Measurements from ENCODE around the gene KIF19. TPM values are rescaled to one million over a fixed set of nuclear protein-coding genes. Genes with fewer than 3 reads are reported as not detected.

KIF19 gene
- polyA plus RNA-seq, 6 donors from 2014 or later: not detected

DNA sequence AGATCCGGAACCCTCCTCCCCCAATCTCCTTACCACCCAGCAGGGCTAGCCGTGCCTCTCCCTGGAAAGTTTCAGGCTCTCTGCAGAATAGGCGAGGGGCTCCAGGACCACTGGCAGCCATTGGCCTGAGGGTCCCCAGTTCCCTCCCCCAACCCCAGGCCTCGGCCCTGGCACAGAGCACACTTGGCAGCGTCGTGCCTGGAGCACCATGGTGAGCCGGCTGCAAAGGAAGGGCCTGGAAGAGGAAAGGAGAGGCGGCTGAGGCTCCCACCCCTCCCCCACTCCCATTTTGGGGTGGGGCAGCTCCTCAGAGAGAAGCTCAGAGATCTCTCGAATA lies 36.0 kb downstream of the KIF19 start:
- DNase-seq (no peak), ATAC-seq (ENCODE audit: low read depth in 2 of 2) (no peak)
- H3K4me3 Mint-ChIP-seq: no peak overlapping the region
- H3K9me3 Mint-ChIP-seq: peaks cover 0 to 2% (median 0%) of the 10 kb centered on the region in 7 donors
- no peaks in the 10 kb centered on the region for H3K36me3 Mint-ChIP-seq
- H3K27me3 Mint-ChIP-seq: peaks cover 31 to 75% (median 63%) of the 10 kb centered on the region in 3 donors
- H3K27ac Mint-ChIP-seq: no peak overlapping the region
- peaks cover 0 to 9% (median 0%) of the 10 kb centered on the region in 3 donors for H3K4me1 Mint-ChIP-seq

DNA sequence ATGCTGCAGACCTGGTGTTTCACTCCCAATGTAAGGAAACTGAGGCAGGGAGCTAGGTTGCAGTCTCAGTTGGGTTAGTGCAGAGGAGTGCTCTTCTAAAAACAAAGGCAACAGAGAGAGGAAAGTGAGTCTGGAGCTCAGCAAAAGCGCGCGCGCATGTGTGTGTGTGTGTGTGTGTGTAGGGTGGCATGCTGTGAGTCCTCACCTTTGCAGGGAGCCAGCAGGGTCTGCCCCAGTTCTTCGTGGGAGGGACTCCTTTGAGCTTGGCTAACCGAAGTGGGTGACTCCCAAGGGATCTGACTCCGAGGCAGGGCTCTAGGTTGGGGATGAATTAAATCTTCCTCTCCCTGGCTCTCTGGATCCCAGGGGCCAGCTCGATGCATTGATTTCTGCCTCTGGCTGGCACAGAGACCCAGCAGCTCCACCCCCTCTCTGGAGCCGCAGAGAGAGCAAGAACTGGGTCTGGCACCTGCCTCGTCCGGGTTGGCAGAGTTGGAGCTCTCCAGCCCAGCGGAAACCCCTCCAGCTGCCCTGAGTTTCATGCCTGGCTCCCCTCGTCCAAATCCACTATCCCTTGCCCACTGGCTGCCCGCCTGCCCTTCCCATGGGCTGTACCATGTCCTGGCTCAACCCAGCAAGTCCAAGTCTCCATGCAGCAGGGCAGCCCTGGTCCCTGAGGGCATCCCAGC lies 36.9 kb downstream of the KIF19 start:
- DNase-seq (no peak), ATAC-seq (ENCODE audit: low read depth in 2 of 2) (no peak)
- peaks cover 28 to 78% (median 61%) of the 10 kb centered on the region in 3 donors for H3K27me3 Mint-ChIP-seq
- no peaks in the 10 kb centered on the region for H3K36me3 Mint-ChIP-seq
- H3K9me3 Mint-ChIP-seq: peaks cover 0 to 2% (median 0%) of the 10 kb centered on the region in 7 donors
- no peak overlapping the region for H3K4me3 Mint-ChIP-seq
- no peak overlapping the region for H3K27ac Mint-ChIP-seq
- H3K4me1 Mint-ChIP-seq: peaks cover 0 to 9% (median 0%) of the 10 kb centered on the region in 3 donors

DNA sequence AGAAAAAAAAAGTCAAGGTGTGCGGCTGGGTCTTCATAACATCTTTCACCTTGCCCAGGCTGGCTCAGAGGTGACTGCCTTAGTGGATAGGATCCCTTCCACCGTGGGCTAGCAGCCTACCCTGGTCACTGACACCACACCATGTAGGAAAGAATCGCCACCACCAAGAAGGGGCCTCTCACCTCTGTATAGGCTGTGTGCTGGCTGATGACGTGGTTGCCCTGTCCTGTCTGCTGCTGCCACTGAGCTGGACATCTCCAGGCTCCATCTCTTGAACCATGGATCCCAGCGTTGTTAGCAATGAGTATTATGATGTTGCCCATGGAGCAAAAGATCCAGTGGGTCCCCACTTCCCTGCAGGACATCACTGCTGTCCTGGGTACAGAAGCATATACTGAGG lies 41.2 kb downstream of the KIF19 start, which contains the start of gene GPR142:
Gene GPR142, plus strand, starts transcription at position 301 of the 400 bp plus-strand sequence. CDS start 2,035 bp downstream, outside the sequence.
- H3K4me3 Mint-ChIP-seq: peak within 1 kb of the TSS in 2 of 8 donors; percentile 6 to 55

DNA sequence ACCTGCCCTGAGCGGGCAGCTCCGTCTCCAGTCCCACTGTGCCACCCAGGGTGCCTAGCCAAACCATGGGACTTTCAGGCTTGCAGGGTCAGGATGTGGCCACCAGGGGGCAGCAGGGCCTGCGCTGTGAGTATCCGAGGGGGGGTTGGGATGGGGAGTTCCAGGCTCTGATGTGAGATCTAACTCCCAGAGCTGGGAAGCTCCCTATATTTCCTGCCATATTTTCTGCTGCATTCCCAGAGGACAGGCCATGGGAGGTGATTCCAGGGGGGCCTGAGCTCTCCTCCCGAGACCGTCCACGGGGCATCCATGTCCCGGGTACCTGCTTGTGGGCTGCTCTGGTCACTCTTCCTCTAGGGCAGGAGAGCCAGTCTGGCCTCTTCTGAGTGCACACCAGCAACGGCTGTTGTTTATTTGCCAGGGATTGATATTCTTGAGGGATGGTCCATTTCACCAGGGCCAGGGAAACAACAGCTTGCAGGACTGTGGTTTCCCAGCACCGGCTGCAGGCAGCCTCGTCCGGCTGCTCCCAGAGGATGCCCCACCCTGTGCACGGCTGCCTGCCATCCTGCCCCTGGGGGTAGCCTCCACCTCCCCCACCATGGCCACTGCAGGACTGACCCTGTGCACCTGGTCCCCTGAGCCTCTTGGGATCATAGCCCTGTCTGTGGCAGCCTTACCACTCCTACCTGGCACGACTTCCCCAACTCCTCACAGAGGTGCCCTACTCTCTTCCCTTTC lies 42.5 kb downstream of the KIF19 start:
- Mint-ChIP-seq H3K27ac (no peak overlapping the region), H3K4me3 (peak overlapping the region in 5 of 8 donors; percentile 6 to 77 (median 55)), H3K36me3 (no peaks in the 10 kb centered on the region), H3K4me1 (peaks cover 7 to 19% (median 10%) of the 10 kb centered on the region in 3 donors), H3K27me3 (peaks cover 10 to 60% (median 47%) of the 10 kb centered on the region in 3 donors), H3K9me3 (no peaks in the 10 kb centered on the region)
- DNase-seq (peak; percentile 53), ATAC-seq (ENCODE audit: low read depth in 2 of 2) (peak; percentile 60 to 68)

More for the DNA sequence above, 41.2 kb downstream of the KIF19 start, which contains the start of gene GPR142:
- Mint-ChIP-seq H3K27ac (no peak within 1 kb of the TSS), H3K9me3 (no peaks in the 10 kb centered on the region), H3K27me3 (peaks cover 10 to 62% (median 46%) of the 10 kb centered on the region in 3 donors), H3K36me3 (no peaks in the 10 kb centered on the region), H3K4me1 (peaks cover 7 to 19% (median 10%) of the 10 kb centered on the region in 3 donors)
- ATAC-seq (ENCODE audit: low read depth in 2 of 2) (no peak), DNase-seq (no peak)

DNA sequence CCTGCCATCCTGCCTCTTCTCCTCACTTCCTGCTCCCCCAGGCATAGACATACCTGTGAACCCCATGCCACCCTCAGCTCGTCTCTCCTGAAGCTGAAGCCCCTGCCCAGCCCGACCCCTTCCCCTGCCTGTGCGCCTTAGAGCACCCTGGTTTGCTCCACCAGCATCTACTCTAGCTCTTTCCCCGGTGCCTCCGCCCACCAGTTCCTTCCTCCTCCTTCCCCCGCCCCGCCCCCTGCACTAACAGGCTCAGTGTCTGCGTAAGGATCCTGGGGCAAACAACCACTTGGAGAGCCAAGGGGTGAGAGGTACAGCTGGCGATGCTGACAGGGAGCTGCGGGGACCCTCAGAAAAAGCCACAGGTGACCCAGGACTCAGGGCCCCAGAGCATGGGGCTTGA lies 43.2 kb downstream of the KIF19 start:
- H3K4me3 Mint-ChIP-seq: peak overlapping the region in 4 of 8 donors; percentile 11 to 77 (median 34)
- H3K9me3 Mint-ChIP-seq: no peaks in the 10 kb centered on the region
- peaks cover 10 to 57% (median 43%) of the 10 kb centered on the region in 3 donors for H3K27me3 Mint-ChIP-seq
- DNase-seq (no peak), ATAC-seq (ENCODE audit: low read depth in 2 of 2) (peak; percentile 54 to 75)
- H3K4me1 Mint-ChIP-seq: peaks cover 7 to 19% (median 10%) of the 10 kb centered on the region in 3 donors
- H3K27ac Mint-ChIP-seq: peak overlapping the region in 1 of 6 donors; percentile 44
- H3K36me3 Mint-ChIP-seq: no peaks in the 10 kb centered on the region

DNA sequence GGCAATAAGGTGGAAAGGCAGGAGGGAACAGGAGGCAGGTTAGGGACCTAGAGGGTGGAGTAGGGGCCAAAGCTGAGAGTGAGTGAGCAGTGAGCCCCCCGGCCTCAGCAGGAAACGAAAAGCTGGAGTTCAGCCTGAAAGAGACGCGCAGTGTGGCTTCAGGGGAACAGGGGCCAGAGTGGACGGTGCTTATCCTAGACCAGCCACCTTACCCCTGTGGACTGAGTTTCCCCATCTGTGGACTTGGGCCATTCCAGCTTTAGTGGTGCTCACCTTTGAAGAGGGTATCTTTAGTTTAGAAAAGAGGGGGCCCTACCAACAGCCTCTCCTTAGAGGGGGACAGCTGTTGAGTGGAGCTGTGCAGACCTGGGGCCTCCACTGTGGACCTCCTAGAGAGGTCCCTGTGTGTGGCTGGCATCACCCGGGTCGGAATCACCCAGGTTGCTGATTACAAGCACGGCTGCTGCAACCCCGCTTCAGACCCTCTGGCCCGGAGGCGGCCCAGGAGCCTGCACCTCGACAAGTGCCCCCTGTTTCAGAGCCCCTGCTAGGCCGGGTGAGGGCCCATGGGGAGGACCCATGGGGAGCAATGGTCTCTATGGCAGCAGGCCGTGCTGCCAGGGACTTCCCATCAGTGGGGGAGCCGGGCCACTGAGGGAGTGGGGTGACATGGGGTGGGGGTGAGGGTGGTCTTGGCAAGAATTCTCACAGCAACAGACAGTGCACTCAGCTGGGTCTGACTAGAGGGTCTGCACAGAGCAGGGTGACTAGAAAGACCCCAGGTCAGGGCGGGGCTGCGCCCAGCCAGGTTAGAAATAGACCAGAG lies 43.9 kb downstream of the KIF19 start:
- peaks cover 10 to 62% (median 37%) of the 10 kb centered on the region in 3 donors for H3K27me3 Mint-ChIP-seq
- peaks cover 7 to 19% (median 10%) of the 10 kb centered on the region in 3 donors for H3K4me1 Mint-ChIP-seq
- H3K4me3 Mint-ChIP-seq: no peak overlapping the region
- no peaks in the 10 kb centered on the region for H3K9me3 Mint-ChIP-seq
- ATAC-seq (ENCODE audit: low read depth in 2 of 2) (no peak), DNase-seq (no peak)
- H3K36me3 Mint-ChIP-seq: no peaks in the 10 kb centered on the region
- H3K27ac Mint-ChIP-seq: no peak overlapping the region

DNA sequence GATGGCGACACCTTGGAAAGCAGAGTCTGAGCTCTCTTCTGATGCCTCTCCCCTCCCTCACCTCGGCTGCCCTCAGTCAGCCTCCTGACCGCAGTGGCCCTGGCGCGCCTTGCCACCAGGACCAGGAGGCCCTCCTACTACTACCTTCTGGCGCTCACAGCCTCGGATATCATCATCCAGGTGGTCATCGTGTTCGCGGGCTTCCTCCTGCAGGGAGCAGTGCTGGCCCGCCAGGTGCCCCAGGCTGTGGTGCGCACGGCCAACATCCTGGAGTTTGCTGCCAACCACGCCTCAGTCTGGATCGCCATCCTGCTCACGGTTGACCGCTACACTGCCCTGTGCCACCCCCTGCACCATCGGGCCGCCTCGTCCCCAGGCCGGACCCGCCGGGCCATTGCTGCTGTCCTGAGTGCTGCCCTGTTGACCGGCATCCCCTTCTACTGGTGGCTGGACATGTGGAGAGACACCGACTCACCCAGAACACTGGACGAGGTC lies 45.7 kb downstream of the KIF19 start:
- DNase-seq (no peak), ATAC-seq (ENCODE audit: low read depth in 2 of 2) (no peak)
- H3K4me3 Mint-ChIP-seq: no peak overlapping the region
- peaks cover 11 to 54% (median 34%) of the 10 kb centered on the region in 3 donors for H3K27me3 Mint-ChIP-seq
- H3K9me3 Mint-ChIP-seq: no peaks in the 10 kb centered on the region
- no peaks in the 10 kb centered on the region for H3K36me3 Mint-ChIP-seq
- no peak overlapping the region for H3K27ac Mint-ChIP-seq
- peaks cover 7 to 19% (median 10%) of the 10 kb centered on the region in 3 donors for H3K4me1 Mint-ChIP-seq

DNA sequence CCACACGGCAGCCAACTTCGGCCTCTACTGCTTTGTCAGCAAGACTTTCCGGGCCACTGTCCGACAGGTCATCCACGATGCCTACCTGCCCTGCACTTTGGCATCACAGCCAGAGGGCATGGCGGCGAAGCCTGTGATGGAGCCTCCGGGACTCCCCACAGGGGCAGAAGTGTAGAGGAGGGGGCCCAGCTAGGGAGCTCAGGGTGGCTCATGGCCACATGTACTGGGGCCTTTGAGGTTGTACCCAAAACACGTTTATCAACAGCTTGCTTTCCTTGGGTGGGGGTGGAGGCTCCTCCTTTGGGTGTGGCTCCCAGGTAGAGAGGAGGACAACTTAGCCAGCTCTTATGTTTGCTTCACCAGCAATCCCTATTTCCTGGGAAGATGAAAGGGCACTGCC lies 46.4 kb downstream of the KIF19 start:
- peaks cover 7 to 17% (median 10%) of the 10 kb centered on the region in 3 donors for H3K4me1 Mint-ChIP-seq
- no peak for DNase-seq

DNA sequence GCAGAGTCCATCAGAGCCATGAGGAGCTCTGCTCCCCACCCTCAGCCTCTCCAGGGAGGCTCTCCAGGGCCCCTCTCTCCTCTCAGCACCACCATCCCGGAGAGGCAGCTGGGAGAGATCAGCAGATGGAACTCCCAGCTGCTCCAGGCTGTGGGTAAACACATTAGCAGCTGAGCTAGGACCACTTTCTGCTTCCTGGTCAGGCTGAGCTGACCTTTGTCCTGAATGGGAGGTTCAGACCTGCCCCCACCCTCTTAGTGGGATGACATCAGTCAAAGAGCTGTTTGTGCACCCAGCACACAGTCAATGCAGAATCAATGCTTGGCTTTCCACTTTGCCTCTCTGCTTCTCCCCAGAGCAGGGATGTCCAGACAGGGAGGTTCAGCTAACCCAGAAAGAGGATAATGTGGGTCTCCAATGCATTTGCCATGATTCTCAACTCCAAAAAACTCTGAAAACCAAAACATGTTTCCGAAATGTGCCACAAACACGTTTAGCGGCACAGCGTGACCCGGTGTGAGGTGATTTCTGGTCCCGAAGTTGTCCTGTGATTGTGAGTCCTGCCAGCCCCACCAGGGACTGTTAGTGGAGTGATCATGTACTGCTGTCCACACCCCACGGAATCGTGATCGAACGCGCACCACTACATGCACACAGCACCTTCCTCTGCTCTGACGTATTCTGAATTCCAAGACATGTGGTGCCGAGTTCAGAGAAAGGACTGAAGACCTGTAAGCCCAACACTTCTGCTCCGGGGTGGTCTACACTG lies 48.0 kb downstream of the KIF19 start:
- Mint-ChIP-seq H3K4me3 (no peak overlapping the region), H3K9me3 (no peaks in the 10 kb centered on the region), H3K36me3 (no peaks in the 10 kb centered on the region), H3K27me3 (peaks cover 14 to 51% (median 45%) of the 10 kb centered on the region in 3 donors), H3K4me1 (peaks cover 5 to 8% (median 6%) of the 10 kb centered on the region in 3 donors), H3K27ac (no peak overlapping the region)
- DNase-seq (no peak), ATAC-seq (ENCODE audit: low read depth in 2 of 2) (no peak)

More for the DNA sequence above, 46.4 kb downstream of the KIF19 start:
- Mint-ChIP-seq H3K36me3 (no peaks in the 10 kb centered on the region), H3K27me3 (peaks cover 16 to 50% (median 38%) of the 10 kb centered on the region in 3 donors), H3K4me3 (no peak overlapping the region), H3K9me3 (no peaks in the 10 kb centered on the region), H3K27ac (peak overlapping the region in 1 of 6 donors; percentile 37)
- no peak for ATAC-seq (ENCODE audit: low read depth in 2 of 2)

DNA sequence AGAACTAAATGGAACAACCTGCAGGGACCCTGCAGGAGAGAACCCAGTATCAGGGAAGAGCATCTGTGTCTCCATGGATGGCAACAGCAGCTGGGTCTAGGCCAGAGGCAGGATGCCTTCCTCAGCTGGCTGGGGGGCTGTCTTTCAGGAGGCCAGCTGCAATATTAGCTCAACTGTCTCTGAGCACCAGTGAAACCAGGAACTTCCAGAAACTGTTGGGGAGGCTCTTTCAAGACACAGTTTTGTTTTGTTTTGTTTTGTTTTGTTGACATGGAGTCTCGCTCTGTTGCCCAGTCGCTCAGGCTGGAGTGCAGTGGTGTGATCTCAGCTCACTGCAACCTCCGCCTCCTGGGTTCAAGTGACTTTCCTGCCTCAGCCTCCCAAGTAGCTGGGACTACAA lies 48.8 kb downstream of the KIF19 start:
- Mint-ChIP-seq H3K4me1 (no peaks in the 10 kb centered on the region), H3K27ac (no peak overlapping the region), H3K36me3 (no peaks in the 10 kb centered on the region), H3K9me3 (no peaks in the 10 kb centered on the region), H3K27me3 (peaks cover 11 to 43% (median 37%) of the 10 kb centered on the region in 3 donors), H3K4me3 (no peak overlapping the region)
- DNase-seq (no peak), ATAC-seq (ENCODE audit: low read depth in 2 of 2) (no peak)

DNA sequence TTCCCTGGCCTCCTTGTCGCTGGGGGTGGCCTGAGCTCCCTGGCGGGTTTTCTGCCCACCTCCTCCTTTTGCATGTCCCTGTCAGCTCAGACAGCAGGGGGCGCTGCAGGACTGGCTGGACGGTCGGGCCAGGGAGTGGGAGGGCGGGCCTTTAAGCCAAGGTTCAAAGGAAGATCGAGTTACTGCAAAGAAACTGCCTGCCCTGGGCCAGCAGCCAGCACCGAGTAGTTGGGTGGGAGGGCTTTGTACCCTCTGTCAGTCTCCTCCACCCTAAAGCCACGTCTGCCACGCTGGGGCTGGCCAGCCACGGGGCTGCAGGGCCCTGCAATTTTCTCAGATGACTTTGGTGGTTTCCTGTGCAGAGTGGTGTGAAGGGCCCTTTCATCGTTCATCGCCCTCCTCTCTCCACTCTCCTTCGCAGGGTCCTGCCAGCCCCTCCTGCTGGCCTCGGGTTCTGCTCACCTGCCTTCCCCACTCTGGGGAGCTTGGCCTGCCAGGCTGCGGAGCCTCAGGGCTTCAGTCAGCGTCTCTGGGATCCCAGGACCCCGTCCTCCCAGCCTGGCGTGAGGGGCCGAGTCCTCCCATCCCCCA lies 53.6 kb downstream of the KIF19 start:
- Mint-ChIP-seq H3K4me3 (no peak overlapping the region), H3K36me3 (no peaks in the 10 kb centered on the region), H3K9me3 (no peaks in the 10 kb centered on the region), H3K27me3 (peaks cover 14 to 45% (median 35%) of the 10 kb centered on the region in 3 donors), H3K4me1 (no peaks in the 10 kb centered on the region), H3K27ac (no peak overlapping the region)
- DNase-seq (peak; percentile 70), ATAC-seq (ENCODE audit: low read depth in 2 of 2) (peak; percentile 83 to 88)

All from naive B cell (primary cell).